ENCODE results near the gene TUBGCP3.
"Not testable (repeated sequence)": the region's sequence is repeated elsewhere in the genome, so short reads cannot be mapped to it uniquely, and the experiment has no call there.

The TUBGCP3 gene

DNA sequence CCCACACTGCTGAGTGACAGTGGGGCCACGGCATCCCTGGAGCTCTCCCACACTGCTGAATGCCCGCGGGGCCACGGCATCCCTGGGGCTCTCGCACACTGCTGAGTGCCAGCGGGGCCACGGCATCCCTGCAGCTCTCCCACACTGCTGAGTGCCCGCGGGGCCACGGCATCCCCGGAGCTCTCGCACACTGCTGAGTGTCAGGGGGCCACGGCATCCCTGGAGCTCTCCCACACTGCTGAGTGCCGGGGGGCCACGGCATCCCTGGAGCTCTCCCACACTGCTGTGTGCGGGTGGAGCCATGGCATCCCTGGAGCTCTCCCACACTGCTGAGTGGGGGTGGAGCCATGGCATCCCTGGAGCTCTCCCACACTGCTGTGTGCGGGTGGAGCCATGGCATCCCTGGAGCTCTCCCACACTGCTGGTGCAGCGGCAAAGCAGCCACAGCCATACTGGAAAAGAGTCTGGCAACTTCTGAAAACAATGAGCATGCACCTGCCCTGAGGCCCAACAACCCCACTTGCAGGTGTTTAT, 8.6 kb downstream of the TUBGCP3 start:
- no peak for DNase-seq (ENCODE audit: low read depth)

DNA sequence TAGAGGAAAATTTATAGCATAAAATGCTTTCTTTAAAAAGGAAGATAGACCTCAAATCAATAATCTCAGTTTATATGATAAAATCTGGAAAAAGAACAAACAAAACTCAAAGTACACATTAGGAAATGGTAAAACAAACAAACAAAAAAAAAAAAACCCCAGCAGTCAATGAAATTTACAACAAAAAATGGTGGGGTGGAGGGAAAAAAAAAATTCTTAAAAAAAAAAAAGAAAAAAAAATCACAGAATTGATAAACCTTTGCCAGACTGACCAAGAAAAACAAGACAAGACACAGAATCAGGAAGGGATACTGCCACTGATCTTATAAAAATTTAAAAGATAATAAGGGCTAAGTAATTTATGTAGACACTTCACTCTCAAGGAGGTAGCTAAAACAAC, 11.2 kb downstream of the TUBGCP3 start:
- no peak for DNase-seq (ENCODE audit: low read depth)

DNA sequence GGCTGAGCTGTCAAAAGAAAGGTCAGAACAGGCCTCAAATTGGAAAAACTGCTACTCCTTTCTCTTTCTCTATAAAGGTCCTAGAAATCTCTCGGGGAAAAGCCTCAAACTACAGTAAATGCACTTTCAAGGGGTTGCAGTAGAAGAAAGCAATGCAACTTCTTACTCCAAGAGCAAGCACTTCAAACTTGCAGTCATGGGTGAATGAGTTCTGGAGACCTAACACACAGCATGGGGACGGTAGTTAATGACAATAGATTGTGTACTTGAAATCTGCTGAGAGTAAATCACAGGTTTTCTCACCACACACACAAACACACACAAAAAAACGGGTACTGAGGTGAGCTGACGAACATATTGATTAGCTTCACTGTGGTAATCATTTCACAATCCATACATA, 11.8 kb downstream of the TUBGCP3 start:
- DNase-seq (ENCODE audit: low read depth) = no peak

DNA sequence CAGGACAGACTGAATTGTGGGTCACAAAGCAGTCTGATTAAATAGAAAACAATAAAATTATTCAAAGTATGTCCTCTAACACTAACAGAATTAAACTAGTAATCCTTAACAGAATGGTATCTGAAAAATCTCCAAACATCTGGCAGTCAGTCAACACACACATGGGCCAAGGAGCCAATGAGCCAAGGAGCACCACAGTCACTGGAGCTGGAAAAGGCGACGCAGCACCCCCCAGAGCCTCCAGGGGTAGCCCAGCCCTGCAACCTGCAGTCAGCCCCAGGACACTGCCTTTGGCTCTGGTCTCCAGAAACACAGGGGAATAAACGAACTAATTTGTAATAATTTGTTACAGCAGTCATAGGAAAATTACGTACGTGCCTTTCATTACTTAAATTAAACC, 12.3 kb downstream of the TUBGCP3 start:
- no peak for DNase-seq (ENCODE audit: low read depth)

DNA sequence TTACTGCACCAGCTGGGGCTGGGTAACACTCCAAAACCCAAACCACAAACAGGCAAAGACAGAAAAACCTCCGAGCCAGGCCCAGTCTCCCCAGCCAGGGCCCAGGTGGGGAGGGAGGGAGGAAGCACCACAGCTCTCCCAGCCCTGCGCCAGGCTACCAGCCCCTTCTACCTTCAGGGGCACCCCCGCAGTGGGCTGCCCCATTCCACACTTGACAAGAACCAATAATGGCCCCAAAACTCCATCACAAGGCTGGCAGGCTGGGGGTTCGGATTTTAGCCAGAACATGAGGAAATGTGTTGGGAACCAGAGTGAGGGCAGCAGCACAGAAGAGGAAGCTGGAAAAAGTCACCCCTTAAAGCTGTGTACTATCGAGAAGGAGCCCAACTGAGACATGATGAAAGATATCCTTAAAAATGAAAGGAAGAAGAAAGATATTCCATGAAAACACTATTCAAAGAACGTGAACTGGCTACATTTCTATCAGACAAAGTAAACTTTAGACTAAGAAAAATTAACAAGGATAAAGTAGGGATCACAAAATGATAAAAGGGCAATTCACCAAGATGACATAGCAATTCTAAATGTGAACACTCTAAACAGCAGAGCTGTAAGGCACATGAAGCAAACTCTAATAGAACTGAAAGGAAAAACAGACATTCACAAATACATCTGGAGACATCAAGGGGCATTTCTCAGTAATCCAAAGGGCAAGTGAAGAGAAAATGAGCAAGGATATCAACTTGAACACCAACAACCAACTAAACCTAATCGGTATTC, 12.9 kb downstream of the TUBGCP3 start:
- no peak for DNase-seq (ENCODE audit: low read depth)

DNA sequence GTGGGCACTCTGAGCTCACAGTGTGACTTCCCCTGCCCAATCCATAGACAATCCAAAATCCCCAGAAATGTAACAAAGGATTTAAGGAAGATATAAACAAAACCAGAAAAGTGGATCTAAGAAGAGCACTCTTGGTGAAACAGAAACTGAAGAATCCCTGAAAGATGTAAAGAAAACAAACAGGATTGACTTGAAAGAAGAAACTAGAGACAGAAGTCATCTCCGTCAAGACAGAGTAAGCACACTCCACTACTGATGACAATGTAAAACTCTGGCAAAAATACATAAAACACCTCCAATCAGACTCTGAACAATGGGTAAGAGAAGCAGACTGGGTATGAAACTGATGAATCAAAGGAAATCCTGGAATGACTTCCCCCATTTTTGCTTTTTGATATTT, 13.5 kb downstream of the TUBGCP3 start:
- DNase-seq (ENCODE audit: low read depth) = no peak

DNA sequence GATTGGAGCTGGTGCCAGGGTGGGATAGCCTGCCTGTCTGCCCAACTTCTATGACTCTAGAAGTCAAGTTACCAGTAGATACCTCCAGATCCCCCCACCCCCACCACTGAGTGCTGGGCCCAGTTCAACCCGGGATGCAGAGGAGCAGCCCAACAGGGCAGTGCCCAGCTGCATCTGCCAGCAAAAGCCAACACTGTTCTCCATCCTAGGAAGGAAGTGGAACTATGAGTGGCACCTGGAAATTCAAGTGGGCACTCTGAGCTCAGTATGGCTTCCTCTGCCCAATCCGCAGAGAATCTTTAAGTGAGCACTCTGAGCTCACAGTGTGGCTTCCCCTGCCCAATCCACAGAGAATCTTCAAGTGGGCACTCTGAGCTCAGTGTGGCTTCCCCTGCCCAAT, 14.2 kb downstream of the TUBGCP3 start:
- no peak for DNase-seq (ENCODE audit: low read depth)

DNA sequence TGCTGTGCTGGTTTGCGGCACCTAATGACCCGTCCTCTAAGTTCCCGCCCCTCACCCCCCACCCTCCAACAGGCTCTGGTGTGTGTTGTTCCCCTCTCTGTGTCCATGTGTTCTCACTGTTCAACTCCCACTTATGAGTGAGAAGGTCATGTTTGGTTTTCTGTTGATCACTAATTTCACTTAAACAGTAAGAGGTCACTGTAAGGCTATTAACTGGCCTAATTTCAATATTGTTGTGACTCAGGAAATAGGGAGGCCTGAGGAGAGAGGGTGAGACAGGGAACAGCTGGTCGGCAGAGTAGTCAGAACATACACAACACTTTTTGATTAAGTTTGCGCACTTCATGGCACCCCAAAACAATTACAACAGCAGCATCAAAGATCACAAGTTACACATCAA, 15.6 kb downstream of the TUBGCP3 start:
- DNase-seq (ENCODE audit: low read depth) = no peak

DNA sequence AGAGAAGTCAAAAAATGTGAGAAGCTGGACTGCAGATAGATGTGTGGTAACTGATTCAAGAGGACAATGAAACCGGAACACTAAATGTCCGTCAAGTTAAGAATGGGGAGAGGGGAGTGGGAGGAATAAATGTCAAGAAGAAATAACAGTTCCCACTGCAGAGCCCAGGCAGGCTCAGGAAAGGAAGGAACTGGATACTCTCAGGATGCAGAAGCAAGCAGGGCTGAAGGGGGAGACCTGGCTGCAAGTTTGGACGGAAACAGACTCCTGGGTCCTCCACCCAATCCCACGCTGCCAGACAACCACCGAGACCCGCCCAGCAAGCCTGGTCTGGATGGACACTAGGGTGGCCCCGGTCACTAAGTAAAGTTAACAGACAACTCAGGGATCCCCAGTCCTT, 18.1 kb downstream of the TUBGCP3 start:
- no peak for DNase-seq (ENCODE audit: low read depth)

DNA sequence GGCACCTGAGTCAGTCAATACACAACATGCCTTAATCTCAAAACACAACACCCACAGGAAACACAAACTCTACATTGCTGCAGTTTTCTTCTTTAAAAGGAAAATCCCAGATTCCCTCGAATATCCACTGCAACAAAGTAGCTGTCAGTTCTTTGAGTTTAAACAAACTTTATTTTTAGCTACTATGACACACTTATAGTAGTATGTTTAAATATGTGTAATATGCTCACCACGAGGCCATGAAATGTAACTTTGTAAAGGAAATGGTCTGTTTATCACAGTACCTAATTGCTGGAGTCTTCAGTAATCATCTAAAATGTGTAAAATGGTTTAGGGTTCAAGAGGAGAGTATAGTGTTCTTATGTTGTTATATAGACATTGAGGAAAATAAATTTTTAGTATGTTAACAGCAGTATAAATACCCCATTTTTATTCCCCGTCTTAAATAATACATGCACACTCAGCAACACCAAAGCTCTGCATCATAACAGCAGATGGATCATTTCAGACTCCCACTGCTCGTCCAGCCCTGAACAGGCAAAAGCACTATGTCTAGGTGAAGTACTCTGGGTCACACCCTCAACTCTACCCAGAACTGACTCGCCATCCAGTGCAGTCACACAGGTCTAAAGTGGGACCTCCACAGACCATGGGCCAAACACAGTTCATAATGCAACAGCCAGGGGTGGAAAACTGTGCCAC, 20.6 kb downstream of the TUBGCP3 start:
- no peak for DNase-seq (ENCODE audit: low read depth)

DNA sequence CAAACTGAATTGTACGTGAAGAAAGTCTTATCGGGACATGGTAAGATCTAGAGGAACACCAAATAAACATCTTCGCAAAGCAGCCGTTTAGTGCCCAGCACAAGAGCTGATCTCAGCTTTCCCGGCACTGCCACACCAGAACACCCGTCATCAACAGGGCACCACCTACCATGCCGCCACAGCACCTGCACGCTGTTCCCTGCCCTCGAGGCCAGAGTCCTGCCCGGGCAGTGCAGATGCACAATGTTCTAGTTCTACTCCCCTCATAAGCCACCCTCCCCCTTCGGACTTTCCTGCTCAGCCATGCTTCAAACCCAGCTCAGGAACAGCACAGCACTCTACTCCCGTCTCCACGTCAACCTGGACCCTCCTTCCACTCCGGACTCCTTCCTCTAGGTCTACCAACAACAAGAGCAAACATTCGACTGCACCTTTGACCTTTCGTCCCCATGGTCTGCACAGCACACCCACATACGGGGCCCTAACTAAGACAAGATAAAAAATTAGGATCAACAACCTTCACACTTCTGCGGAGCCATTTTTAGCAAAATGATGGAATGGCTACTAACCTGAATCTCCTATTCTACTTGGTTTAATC, 25.1 kb downstream of the TUBGCP3 start:
- no peak for DNase-seq (ENCODE audit: low read depth)

DNA sequence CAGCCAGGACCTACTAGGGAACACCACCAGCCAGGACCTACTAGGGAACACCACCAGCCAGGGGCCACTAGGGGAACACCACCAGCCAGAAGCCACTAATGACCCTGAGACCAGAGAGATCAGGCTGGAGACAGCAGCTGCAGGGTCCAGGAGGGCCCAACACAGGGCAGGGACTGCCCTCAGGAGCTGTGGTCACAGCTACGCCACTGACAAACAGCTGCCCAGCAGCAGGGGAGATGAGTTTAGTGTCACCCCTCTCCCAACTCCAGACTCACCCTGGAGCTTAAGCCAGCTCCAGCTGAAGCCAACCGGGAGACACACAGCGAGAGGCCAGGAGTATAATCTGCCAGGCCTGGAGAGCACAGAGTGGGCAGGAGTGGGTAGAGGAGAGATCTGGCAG, 25.7 kb downstream of the TUBGCP3 start:
- no peak for DNase-seq (ENCODE audit: low read depth)

DNA sequence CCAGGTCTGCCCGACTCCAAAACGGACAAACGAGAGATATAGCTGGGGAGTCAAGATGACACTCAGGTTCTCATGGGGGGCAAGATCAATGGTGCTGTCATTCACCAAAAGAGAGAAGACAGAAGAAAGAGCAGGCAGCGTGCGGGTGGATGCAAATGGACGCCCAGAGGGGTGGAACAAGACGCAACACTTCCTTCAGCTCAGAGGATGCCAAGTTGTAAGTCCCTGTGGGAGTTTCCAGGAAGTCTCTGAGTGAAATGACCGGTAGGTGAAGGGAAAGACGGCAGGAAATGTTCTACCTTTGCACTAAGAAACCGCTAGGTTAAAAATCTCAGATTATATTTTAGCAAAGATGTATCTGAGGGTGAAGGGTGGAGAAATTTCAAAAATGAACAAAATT, 26.5 kb downstream of the TUBGCP3 start:
- DNase-seq (ENCODE audit: low read depth) = no peak

DNA sequence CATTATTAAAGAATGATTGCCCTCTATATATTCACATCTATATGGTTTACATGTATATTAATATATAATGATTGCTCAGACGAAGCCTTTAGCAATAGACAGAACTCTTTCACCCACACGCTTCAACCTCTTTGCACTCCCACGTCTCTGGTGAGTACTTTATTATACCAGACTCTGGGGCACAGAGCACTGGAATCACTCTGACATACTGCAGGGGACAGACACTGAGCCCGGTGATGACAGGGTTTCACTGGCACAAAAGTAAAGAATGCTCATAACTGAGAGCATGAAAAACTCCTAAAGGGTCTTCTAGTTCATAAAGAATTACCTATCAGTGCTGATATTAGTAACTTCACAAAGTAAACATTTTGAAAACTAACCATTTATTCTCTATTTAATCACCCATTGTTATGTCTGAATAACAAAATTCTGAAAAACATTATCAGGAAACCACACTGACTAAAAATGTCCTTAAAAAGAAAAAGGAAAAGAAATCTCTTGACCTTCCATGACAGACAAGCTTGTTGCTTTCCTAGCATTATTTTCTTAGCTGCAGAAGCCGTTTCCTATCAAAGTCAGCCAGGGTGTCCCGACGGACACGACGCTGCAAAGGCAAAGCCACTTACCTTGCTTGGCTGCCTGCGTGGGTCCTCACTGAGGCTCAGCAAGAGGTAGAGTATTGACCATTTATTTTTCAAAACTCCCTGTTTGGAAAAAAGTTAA, 29.1 kb downstream of the TUBGCP3 start:
- DNase-seq (ENCODE audit: low read depth) = no peak

DNA sequence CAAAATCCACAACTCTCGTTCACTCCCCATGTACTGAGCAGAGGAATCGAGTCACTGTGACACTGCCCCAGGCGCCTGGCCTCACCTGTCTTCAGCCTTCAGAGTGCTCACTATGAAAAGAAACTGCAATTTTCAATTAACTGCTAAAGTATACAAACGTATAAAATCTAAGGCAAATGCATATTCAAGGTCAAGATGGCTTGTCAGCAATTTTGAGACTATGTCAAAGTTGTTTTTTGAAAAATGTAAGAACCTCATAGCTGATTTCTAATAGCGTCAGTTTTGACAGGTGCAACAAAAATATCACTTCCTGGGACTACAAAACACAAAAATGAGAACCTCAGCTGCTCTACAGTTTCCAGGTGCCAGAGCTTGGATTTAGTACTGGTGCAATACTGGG, 31.4 kb downstream of the TUBGCP3 start:
- DNase-seq (ENCODE audit: low read depth) = no peak

DNA sequence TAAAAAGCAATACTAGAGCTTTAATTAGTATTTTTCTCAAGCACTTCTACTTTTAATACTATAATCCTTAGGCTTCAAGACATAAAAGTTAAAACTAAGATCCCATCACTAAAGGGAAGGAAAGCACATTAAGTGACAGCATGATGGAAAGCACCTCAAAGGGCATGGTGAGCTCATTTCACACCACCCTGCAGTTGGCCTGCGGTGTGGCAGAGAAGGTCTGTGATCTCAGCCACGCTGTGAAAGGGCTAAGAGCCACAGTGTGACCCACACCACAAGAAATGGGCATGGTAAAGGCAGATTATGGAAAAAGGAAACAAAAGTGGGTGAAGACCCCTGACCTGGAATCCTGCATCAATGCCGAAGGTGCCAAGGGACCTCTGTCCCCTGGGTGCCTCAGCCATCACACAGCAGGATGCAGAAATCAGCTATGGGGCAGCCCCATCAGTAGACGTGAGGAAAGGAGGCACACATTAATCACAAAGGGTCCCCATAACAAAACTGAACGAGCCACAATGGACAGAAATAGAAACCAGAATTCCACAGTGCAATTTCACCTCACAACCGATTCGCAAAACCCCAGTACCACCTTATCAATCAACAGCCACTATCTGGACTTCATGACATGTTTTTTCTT, 33.6 kb downstream of the TUBGCP3 start:
- DNase-seq (ENCODE audit: low read depth) = no peak

DNA sequence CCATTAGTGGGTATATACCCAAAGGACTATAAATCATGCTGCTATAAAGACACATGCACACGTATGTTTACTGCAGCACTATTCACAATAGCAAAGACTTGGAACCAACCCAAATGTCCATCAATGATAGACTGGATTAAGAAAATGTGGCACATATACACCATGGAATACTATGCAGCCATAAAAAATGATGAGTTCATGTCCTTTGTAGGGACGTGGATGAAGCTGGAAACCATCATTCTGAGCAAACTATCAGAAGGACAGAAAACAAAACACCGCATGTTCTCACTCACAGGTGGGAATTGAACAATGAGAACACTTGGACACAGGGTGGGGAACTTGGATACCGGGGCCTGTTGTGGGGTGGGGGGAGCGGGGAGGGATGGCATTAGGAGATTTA, 39.0 kb downstream of the TUBGCP3 start:
- DNase-seq (ENCODE audit: low read depth) = not testable (repeated sequence)

DNA sequence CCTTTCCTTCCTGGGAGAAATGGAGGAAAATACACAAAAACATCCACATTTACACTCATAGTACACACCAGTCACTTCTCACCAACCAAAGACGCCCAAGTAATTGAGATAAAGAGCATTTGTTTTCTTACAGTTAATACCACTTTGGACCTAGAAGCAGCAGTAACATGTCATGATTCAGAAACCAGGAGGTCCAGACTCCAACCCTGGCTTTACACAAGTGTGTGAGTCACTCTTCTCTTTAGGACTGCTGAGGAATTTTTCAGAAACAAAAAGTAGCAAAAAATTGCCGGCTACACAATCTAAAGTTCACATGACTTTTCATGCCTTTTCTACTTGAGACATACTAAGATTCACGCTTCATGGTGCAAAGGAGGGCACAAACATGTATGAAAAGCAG, 42.1 kb downstream of the TUBGCP3 start:
- peak; percentile 62 for DNase-seq (ENCODE audit: low read depth)

DNA sequence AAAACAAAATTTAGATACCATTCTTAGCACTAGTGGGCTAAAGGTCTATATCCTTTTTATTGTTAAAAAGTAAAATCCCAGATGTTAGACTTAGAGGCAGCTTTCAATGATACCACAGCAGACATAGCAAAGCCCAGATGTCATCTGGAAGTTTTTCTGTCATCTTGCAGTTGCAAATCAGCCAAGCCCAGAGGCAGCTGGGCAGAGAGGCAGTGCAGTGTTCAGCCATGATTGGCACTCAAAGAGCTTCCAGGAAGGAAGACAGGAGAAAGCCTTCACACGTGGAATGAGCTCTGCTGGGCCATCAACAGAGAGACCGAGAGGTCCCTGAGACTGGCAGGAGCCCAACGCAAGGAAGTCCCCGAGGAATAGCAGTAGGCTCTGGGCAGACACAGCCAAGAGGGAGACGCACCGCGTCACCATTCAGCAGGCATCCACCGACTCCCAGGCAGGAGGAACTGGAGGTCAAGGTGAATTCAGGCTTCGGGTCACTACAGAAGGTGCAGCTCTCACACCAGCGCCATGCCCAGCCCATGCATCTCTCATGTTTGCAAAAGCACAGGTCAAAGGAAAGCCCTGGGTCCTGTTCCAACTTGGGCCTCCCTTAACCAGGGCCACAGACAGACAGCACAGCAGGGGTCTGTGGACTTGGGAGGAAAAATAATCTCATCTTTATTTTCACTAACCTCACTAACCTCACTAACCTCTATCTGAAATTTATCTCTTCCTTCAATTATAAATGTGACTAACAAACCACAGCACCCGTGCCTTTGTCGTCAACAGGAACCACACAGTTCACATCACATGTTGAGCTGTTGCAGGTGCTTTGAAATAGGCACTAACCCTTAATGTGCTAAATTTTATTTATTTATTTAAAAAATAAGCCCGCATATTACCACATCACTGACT, 54.9 kb downstream of the TUBGCP3 start:
- no peak for DNase-seq (ENCODE audit: low read depth)

DNA sequence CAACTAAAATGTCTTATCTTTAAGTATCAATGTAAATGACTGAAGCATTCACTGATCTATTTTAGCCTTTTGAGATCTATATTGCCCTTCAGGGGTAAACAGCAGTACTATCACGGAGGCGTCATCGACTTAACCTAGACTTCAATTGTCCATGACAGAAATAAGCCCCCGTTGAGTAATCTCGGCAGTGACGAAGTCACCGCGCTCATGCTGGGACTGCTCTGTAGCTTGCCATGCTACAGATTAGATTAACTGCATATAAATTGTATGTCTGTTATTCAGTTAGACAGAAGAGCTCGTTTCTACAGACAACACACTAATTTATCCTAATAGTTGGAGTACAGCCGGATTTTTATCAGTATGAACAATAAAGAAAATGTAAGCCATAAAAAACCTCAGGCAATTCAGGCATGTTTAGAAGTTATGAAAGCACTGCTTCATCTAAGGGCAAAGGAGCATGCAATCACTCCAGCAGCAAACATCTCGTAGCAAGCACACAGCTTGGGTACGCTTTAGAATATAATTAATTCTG, 56.6 kb downstream of the TUBGCP3 start:
- no peak for DNase-seq (ENCODE audit: low read depth)

DNA sequence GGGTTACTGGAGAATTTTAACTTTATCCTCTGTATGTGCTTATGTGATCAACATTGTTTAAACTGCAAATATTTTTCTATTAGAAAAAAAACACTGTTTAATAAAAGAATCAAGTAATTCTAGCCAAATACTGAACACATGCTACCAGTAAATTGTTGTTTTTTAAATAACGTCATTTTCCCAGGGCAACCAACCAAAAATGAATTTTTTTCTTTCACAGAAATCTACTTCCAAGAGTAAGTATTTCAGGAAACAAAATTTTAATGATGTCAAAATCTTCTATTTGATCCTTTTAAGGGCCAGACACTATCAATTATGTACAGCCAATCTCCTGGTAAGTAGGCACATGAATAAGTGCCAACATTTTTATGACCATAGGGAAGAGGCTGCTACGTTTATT, 57.1 kb downstream of the TUBGCP3 start:
- no peak for DNase-seq (ENCODE audit: low read depth)
